Neural progenitor cell (in vitro differentiated cells): ENCODE data around the gene BCAS1. TPM values are rescaled to one million over a fixed set of nuclear protein-coding genes. Genes with fewer than 3 reads are reported as not detected.

Experiments
- DNase-seq: peaks from one replicate; pipeline ENCODE4 v3.0.0-alpha.2; 2016; ENCODE audit warnings: low spot score
- H2AFZ ChIP-seq: fragments of 200-600 bp; sonication (generic); replicated peaks from 2 replicates; pipeline ENCODE4 v1.6.1; 2016; ENCODE audit warnings: antibody characterized with exemption
- H3F3A ChIP-seq: fragments of 200-600 bp; sonication (generic); 2 replicates; pipeline ENCODE4 v1.6.1; 2016; ENCODE audit warnings: antibody characterized with exemption, low read depth
- H3K27ac ChIP-seq: fragments of 200-600 bp; sonication (generic); 2 replicates; pipeline ENCODE4 v1.5.1; 2016; ENCODE audit warnings: mild to moderate bottlenecking
- H3K27me3 ChIP-seq: fragments of 200-600 bp; sonication (generic); 2 replicates; pipeline ENCODE4 v1.6.1; 2016; ENCODE audit warnings: mild to moderate bottlenecking, moderate library complexity
- H3K36me3 ChIP-seq: fragments of 200-600 bp; sonication (generic); 2 replicates; pipeline ENCODE4 v1.5.1; 2016
- H3K4me1 ChIP-seq: fragments of 200-600 bp; sonication (generic); 2 replicates; pipeline ENCODE4 v1.6.1; 2016; ENCODE audit warnings: mixed run types
- H3K4me2 ChIP-seq: fragments of 200-600 bp; sonication (generic); 2 replicates; pipeline ENCODE4 v1.6.1; 2016
- H3K4me3 ChIP-seq: fragments of 200-600 bp; sonication (generic); 2 replicates; pipeline ENCODE4 v1.5.1; 2016
- H3K79me2 ChIP-seq: fragments of 200-600 bp; sonication (generic); 2 replicates; pipeline ENCODE4 v1.6.1; 2016; ENCODE audit warnings: low read depth
- H3K9ac ChIP-seq: fragments of 200-600 bp; sonication (generic); 2 replicates; pipeline ENCODE4 v1.6.1; 2016
- H3K9me3 ChIP-seq: fragments of 200-600 bp; sonication (generic); 2 replicates; pipeline ENCODE4 v1.5.1; 2016; ENCODE audit warnings: low read depth
- H4K20me1 ChIP-seq: fragments of 200-600 bp; sonication (generic); 2 replicates; pipeline ENCODE4 v1.6.1; 2016; ENCODE audit warnings: low read depth
- H3K27ac Mint-ChIP-seq: 3 replicates; pipeline ENCODE4 v1.8.0; 2021; ENCODE audit warnings: mixed read lengths
- H3K27me3 Mint-ChIP-seq: 2 replicates; pipeline ENCODE4 v1.8.0; 2022; ENCODE audit warnings: low read depth, mild to moderate bottlenecking, inconsistent platforms, moderate library complexity, mixed read lengths; ENCODE audit not compliant: insufficient read depth
- H3K36me3 Mint-ChIP-seq: 3 replicates; pipeline ENCODE4 v1.8.0; 2021; ENCODE audit warnings: mixed read lengths
- H3K4me1 Mint-ChIP-seq: 3 replicates; pipeline ENCODE4 v1.8.0; 2021; ENCODE audit warnings: mixed read lengths
- H3K4me3 Mint-ChIP-seq: 3 replicates; pipeline ENCODE4 v1.8.0; 2021; ENCODE audit warnings: mild to moderate bottlenecking, moderate library complexity, mixed read lengths
- H3K9me3 Mint-ChIP-seq: 3 replicates; pipeline ENCODE4 v1.8.0; 2020; ENCODE audit warnings: mixed read lengths
- CTCF ChIP-seq: fragments of 200-600 bp; sonication (generic); IDR thresholded peaks from 2 replicates; pipeline ENCODE4 v1.5.1; 2017; ENCODE audit warnings: antibody characterized with exemption, mild to moderate bottlenecking
- EZH2 ChIP-seq: fragments of 200-600 bp; sonication (generic); IDR thresholded peaks from 2 replicates; pipeline ENCODE4 v1.6.1; 2017; ENCODE audit warnings: antibody characterized with exemption, mild to moderate bottlenecking, moderate library complexity
- EZH2phosphoT487 ChIP-seq: fragments of 200-600 bp; sonication (generic); IDR thresholded peaks from 2 replicates; pipeline ENCODE4 v1.6.1; 2017; ENCODE audit warnings: antibody characterized with exemption
- total RNA-seq: library from RNA; depleted of rRNA; stranded (reverse); fragments of >200 nt; gene quantifications from 2 replicates; pipeline ENCODE4 v1.2.3, GENCODE V29; 2015; ENCODE audit warnings: low replicate concordance

BCAS1 gene
- total RNA-seq, 1 donor from 2014 or later: not detected

DNA sequence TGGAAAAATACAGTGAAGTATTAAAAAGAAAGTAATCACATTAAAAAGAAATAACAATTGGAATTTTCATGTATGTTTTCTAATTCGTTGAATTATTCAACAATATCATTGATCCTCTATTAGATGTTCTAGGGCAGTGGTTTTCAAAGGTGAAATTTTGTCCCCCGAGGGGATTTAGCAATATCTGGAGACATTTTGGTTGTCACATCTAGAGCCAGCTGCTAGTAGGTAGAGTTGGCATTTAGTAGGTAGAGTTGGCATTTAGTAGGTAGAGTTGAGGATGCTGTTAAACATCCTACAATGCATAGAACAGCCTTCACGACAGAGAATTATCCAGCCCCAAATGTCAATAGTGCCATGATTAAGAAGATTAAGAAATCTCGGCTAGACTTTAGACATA is 173.7 kb downstream of the BCAS1 start:
- Mint-ChIP-seq H3K4me1 (peaks cover 42% of the 10 kb centered on the region), H3K27ac (no peak overlapping the region), H3K36me3 (no peaks in the 10 kb centered on the region), H3K9me3 (peaks cover 3% of the 10 kb centered on the region), H3K27me3 (peaks cover 3% of the 10 kb centered on the region), H3K4me3 (no peak overlapping the region)
- Histone ChIP-seq H3K27me3 (no peaks in the 10 kb centered on the region), H2AFZ (no peak overlapping the region), H3K4me1 (peaks cover 40% of the 10 kb centered on the region), H3K9ac (no peak overlapping the region), H3F3A (peaks cover 36% of the 10 kb centered on the region), H3K4me2 (no peak overlapping the region), H4K20me1 (no peaks in the 10 kb centered on the region), H3K27ac (no peak overlapping the region), H3K36me3 (no peaks in the 10 kb centered on the region), H3K4me3 (no peak overlapping the region), H3K79me2 (no peaks in the 10 kb centered on the region), H3K9me3 (peaks cover 2% of the 10 kb centered on the region)
- DNase-seq: no peak
- TF ChIP-seq EZH2phosphoT487 (no peak), CTCF (no peak), EZH2 (no peak)

- peaks cover 3% of the 10 kb centered on the region for H3K27me3 Mint-ChIP-seq
- H3K27ac Mint-ChIP-seq: no peak overlapping the region
- Histone ChIP-seq H3K27me3 (no peaks in the 10 kb centered on the region), H3K27ac (no peak overlapping the region), H4K20me1 (no peaks in the 10 kb centered on the region), H3K9me3 (peaks cover 5% of the 10 kb centered on the region), H3F3A (peaks cover 36% of the 10 kb centered on the region), H3K79me2 (no peaks in the 10 kb centered on the region), H3K9ac (no peak overlapping the region), H3K4me1 (peaks cover 34% of the 10 kb centered on the region), H3K36me3 (no peaks in the 10 kb centered on the region), H3K4me3 (no peak overlapping the region), H2AFZ (no peak overlapping the region), H3K4me2 (no peak overlapping the region)
- peaks cover 5% of the 10 kb centered on the region for H3K9me3 Mint-ChIP-seq
- H3K4me3 Mint-ChIP-seq: no peak overlapping the region
- TF ChIP-seq EZH2: no peak
- TF ChIP-seq EZH2phosphoT487: no peak
- no peak for DNase-seq
- H3K36me3 Mint-ChIP-seq: no peaks in the 10 kb centered on the region
- H3K4me1 Mint-ChIP-seq: peaks cover 36% of the 10 kb centered on the region
Measured at GRCh38 chr20:53896041-53896440, 174.4 kb downstream of the BCAS1 start.

GRCh38 chr20:53895385-53895755 is 175.0 kb downstream of the BCAS1 start:
- H3F3A ChIP-seq: peaks cover 35% of the 10 kb centered on the region
- H3K4me3 ChIP-seq: no peak overlapping the region
- DNase-seq: no peak
- Mint-ChIP-seq H3K4me3 (no peak overlapping the region), H3K27ac (no peak overlapping the region), H3K27me3 (peaks cover 3% of the 10 kb centered on the region), H3K9me3 (peaks cover 5% of the 10 kb centered on the region), H3K36me3 (no peaks in the 10 kb centered on the region), H3K4me1 (peaks cover 29% of the 10 kb centered on the region)
- H3K36me3 ChIP-seq: no peaks in the 10 kb centered on the region
- H3K4me1 ChIP-seq: peaks cover 27% of the 10 kb centered on the region
- no peaks in the 10 kb centered on the region for H3K27me3 ChIP-seq
- H3K9ac ChIP-seq: no peak overlapping the region
- no peaks in the 10 kb centered on the region for H4K20me1 ChIP-seq
- H3K79me2 ChIP-seq: no peaks in the 10 kb centered on the region
- no peak overlapping the region for H3K4me2 ChIP-seq
- H3K27ac ChIP-seq: no peak overlapping the region
- H3K9me3 ChIP-seq: peaks cover 5% of the 10 kb centered on the region
- H2AFZ ChIP-seq: no peak overlapping the region
- TF ChIP-seq EZH2phosphoT487 (no peak), EZH2 (no peak), CTCF (no peak)

DNA sequence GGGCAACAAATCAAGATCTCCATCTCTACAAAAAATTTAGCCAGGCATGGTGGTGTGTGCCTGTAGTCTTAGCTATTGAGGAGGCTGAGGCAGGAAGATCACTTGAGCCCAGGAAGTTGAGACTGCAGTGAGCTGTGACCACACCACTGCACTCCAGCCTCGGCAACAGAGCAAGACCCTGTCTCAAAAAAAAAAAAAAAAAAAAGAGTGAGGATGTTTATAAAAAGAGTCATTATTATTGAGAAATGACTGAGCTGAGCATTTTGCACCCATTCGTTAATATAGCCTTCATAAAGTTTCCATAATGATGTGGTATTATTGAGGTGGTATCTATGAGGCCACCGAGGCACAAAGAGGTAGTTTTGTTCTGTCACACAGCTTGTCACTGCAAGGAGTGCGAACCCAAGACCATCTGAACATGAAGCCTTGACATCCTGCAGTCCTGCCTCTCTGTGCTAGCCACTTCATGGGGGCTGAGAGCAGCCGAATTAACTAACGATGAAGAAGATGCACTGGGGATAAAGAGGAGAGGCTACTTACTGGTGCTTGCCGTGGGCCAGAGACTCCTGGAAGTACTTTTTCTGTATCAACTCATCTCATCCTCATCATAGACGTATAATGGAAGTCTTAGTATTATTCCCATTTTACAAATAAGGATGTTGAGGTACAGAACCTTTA is 175.5 kb downstream of the BCAS1 start:
- Histone ChIP-seq H3K27ac (no peak overlapping the region), H3K9ac (no peak overlapping the region), H2AFZ (no peak overlapping the region), H3K27me3 (no peaks in the 10 kb centered on the region), H3K36me3 (no peaks in the 10 kb centered on the region), H3K79me2 (no peaks in the 10 kb centered on the region), H4K20me1 (no peaks in the 10 kb centered on the region), H3F3A (peaks cover 29% of the 10 kb centered on the region), H3K4me2 (no peak overlapping the region), H3K4me3 (no peak overlapping the region), H3K4me1 (peaks cover 22% of the 10 kb centered on the region), H3K9me3 (peaks cover 5% of the 10 kb centered on the region)
- Mint-ChIP-seq H3K4me3 (no peak overlapping the region), H3K9me3 (peaks cover 5% of the 10 kb centered on the region), H3K4me1 (peaks cover 28% of the 10 kb centered on the region), H3K36me3 (no peaks in the 10 kb centered on the region), H3K27me3 (peaks cover 3% of the 10 kb centered on the region), H3K27ac (no peak overlapping the region)
- DNase-seq: no peak
- TF ChIP-seq CTCF (no peak), EZH2phosphoT487 (no peak), EZH2 (no peak)
